CD4-positive, alpha-beta T cell treated with Interleukin-15 for 4 hours (primary cell): ENCODE measurements around the gene OPRPN.

Experiments used
- DNase-seq: peaks from one replicate; pipeline ENCODE4 v3.0.0-alpha.2; 2020; ENCODE audit warnings: low spot score

OPRPN gene, protein sequence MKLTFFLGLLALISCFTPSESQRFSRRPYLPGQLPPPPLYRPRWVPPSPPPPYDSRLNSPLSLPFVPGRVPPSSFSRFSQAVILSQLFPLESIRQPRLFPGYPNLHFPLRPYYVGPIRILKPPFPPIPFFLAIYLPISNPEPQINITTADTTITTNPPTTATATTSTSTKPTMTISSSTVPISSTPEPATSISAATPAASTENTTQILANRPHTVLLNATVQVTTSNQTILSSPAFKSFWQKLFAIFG

DNA sequence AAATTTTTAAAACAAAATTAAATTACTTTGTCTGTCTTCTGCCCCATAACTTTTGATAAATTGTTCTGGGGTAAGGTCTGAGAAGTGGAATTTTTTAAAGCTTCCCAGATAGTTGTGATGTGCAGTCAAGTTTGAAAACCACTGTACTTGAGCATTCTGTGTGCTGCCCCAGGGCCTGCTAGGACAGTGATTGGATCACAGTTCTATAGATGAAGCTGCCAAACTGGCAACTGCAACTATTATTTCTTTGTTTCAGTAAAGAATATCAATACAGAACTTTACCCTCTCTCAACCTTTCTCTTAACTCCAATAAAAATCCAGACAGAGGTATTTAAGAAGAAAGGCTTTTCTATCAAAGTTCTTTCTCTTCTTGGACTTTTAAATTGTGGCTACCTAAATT is at the start of gene OPRPN:
TSS of gene OPRPN (plus strand) at position 361 of the 400 bp plus-strand sequence. CDS start 1,346 bp downstream, outside the sequence.
- DNase-seq: no peak

DNA sequence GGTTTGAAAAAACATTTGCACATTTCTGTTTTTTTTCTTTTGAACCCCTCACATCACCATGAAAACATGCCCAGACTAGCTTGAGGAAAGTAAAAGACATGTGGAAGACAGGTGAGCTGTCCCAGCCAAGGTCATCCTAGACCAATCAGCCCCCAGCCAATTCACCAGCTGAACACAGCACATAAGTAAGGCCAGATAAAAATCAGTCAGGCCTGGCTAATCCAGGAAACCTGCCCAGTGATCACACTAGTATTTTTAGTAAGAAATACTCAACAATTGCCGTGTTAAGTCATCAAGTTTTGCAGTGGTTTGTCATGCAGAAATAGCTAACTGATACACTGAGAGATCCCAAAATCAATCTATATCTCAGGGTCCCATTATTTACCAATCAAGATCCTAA is 41.6 kb upstream of the OPRPN start:
- DNase-seq: no peak

GRCh38 chr4:70359115-70359661 is 38.6 kb upstream of the OPRPN start:
- DNase-seq: no peak

- DNase-seq: no peak
Observed at GRCh38 chr4:70360460-70360859, 37.3 kb upstream of the OPRPN start, which contains the start of gene SMR3A. Gene SMR3A, plus strand, starts transcription at chr4:70360760. Its CDS starts 1,356 bp downstream, at chr4:70362116.

GRCh38 chr4:70364002-70364401 is 33.7 kb upstream of the OPRPN start:
- DNase-seq: no peak

- no peak for DNase-seq
Observed at GRCh38 chr4:70365479-70365878, 32.3 kb upstream of the OPRPN start.

DNA sequence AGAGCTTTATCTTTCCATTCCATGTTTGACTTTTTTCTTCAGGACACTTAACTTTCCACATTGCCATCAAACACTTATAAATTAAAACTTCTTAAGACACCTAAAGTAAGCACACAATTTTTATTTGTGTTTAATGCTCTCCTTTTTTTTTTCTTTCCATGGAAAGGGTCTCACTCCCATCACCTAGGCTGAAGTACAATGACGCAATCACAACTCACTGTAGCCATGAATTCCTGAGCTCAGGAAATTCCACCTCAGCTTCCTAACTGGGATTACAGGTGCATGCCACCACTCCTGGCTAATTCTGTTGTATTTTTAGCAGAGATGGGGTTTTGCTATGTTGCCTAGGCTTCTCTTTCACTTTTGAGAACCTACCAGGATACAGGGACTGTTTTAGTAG is 29.9 kb upstream of the OPRPN start:
- DNase-seq: no peak

DNA sequence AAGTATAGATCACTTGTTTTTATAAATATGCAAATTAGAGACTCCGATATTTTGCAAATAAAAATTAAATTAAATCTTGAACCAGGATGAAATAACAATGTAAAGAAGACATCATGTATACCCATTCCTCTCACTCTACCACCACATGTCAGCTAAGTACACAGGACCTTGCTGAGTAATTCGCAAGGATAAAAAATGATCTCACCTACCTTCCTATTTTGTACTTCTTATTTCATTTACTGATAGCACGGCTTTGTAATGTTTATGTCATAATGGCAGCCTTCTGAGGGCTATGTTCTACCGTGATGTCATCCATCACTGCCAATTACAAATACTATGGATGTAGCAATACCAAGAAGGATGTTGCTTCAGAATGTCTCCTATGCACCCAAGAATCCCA is 25.8 kb upstream of the OPRPN start:
- DNase-seq: no peak

DNA sequence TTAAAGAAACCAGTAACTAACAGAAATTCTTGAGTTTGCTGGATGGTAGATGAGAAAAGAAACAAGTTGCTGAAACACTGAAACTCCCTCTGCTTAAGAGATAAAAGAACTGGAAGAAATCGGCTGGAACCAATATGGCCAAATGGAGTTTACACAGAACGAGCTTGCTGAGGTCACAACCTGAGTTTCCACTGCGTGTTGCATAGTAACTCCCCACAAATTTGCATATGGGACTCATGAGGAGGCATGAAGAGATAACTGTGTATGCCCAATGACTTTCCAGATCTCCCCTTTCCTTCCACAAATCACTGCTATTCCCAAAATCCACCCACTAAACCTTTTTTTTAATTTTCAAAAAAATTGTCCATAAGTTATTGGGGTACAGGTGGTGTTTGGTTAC is 25.0 kb upstream of the OPRPN start:
- DNase-seq: no peak

DNA sequence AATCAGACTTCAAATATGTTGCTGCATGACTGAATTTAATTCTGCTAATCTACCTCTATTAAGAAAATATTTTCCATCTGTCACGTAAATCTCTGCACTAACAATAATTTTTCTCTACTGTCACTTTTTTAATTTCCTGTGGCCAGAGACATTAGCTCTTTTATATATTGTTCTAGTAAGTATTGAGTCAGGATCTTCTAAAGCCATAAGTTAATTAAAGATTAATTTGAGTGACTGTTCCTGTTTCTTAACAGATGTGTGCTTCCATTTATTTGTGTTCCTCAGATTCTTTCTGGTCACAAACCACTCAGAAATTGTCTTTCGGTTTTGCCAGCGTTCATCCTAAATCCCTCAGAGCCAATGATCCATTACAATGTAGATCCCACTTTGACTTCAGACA is 17.2 kb upstream of the OPRPN start:
- no peak for DNase-seq

DNA sequence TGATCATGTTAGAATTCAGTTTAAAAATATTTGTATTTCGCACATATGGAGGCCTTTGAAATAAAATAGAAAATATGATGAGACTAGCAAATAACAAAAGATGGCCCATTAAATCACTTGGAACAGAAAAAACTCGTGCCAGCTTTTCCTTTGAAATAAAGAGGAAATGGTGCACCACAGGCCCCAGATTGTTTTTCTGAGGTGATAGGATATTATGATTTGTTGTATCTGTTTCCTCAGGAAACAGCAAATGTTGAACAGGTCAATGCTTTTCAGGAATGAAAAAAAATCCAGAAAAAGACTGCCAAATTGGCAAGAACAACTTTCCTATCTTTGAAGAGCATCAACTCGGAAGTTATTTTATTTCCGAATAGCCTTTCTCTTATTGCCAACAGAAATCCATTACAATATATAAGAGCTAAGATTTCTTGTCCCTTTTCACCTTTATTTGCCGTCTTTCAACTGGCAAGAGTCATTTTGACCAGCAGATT is 15.0 kb upstream of the OPRPN start, which contains the start of gene SMR3B:
TSS of gene SMR3B (plus strand) at position 441 of the 491 bp plus-strand sequence. CDS start 1,380 bp downstream, outside the sequence.
- no peak for DNase-seq

DNA sequence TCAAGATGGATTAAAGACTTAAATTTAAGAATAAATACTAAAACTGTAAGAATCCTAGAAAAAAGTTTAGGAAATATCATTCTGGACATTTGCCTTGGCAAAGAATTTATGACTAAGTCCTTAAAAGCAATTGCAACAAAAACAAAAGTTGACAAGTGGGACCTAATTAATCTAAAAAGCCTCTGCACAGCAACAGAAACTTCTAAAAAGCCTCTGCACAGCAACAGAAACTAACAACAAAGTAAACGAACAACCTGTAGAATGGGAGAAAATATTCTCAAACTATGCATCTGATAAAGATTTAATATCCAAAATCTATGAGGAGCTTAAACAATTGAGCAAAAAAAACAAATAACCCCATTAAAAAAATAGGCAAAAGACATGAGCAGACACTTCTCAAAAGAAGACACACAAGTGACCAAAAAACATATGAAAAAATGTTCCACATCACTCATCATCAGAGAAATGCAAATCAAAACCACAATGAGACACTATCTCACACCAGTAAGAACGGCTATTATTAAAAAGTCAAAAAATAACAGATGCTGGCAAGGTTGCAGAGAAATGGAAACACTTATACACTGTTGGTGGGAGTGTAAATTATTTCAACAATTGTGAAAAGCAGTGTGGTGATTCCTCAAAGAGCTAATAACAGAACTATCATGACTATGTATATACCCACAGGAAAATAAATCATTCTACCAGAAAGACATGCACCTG is 5.5 kb upstream of the OPRPN start:
- no peak for DNase-seq

DNA sequence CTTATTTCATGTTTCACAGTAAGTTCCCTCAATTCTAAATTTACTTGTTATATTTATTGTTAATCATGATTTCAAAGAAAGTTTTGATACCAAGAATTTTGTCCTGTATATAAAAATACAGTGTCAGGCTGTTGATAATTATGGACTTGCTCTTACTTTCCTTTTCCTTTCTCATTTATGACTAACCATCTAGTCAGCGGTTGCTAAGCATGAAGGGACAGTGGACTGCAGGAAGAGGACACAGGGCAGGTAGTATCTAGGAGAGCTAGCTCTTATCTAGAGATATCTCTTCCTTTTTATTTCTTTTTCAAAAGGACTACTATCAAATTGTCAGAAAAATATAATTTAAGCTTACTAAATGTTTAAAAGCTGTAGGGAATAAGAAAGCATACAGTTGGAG is 1.6 kb downstream of the OPRPN start:
- DNase-seq: no peak

DNA sequence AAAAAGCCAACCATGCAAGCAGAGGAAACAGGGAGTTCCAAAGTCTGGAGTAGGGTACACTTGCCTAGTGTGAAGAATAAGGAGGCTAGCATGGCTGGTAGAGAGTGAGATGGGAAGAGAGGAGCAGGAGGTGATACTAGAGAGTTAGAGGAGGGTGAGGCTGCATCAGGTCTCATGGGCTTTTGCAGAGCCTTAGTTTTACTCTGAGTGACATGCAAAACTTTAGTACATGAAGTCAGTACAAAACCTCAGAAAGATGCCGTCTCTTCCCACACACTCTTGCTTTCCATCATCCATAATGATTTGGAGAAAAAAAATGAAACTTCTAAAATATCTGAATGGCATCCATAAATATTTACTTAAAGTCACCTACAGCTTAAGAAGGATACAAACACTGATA is 5.0 kb downstream of the OPRPN start:
- DNase-seq: no peak

GRCh38 chr4:70405765-70406164 is 8.0 kb downstream of the OPRPN start:
- no peak for DNase-seq

DNA sequence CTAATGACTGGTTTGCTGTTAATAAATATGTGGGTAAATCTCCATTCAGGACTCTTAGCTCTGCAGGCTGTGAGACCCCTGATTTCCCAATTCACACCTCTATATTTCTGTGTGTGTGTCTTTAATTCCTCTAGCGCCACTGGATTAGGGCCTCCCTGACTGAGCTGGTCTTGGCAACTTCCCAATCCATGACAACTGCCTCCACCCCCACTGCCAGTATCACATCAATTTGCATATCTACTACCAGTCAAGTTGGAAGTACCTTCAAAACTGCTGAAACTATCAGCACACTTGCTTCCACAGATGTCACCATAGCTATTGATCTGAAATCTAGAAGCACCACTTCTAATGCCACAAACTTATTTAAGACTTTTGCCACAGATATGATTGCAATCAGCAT is 27.6 kb downstream of the OPRPN start:
- no peak for DNase-seq

- no peak for DNase-seq
Observed at GRCh38 chr4:70426789-70427188, 29.0 kb downstream of the OPRPN start.

- no peak for DNase-seq
Observed at GRCh38 chr4:70437197-70437596, 39.5 kb downstream of the OPRPN start.

DNA sequence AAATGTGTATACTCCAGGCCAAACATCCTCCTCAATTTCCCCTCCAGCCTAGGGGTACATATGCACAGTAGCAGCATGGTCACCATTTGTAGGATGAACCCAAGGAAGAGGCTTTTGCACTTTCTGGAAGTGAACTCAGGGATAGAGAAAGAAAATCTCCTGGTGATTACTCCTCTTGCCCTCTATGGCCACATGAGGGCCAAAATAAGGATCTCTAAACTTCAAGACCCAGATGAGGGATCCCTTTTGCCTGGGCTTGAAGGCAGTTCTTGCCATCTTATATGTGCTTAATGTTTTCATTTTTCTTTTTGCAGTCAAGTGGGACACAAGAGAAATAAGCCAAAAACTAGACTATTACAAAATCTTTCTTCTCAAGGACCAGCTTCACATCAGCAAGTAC is 44.7 kb downstream of the OPRPN start:
- DNase-seq: no peak

GRCh38 chr4:70443329-70443728 is 45.6 kb downstream of the OPRPN start:
- no peak for DNase-seq

DNA sequence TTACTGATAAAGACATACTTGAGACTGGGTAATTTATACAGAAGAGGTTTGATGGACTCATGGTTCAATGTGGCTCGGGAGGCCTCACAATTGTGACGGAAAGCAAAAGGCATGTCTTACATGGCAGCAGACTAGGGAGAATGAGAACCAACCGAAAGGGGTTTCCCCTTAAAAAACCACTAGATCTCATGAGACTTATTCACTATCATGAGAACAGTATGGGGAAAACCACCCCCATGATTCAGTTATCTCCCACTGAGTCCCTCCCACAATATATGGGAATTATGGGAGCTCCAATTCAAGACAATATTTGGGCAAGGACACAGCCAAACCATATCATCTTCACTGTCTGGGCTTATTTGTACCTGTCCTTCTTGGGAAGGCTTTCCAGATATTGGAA is 51.5 kb downstream of the OPRPN start:
- no peak for DNase-seq

- DNase-seq: no peak
Observed at GRCh38 chr4:70452946-70453345, 55.2 kb downstream of the OPRPN start.
